ENCODE measurements around the gene EMC7. TPM values are rescaled to one million over a fixed set of nuclear protein-coding genes. Genes with fewer than 3 reads are reported as not detected.

EMC7 gene
- total and polyA plus RNA-seq, 2 of the 13 experiments (the other 11 are each of a cell fraction or from before 2014, with no cell fraction given), result 46.8 to 113 TPM

- TF ChIP-seq ZNF205 (CRISPR knock-in tag; IDR thresholded peaks at IDR 0.05) (no peak), KDM2A (CRISPR knock-in tag; IDR thresholded peaks at IDR 0.05; ENCODE audit: borderline replicate concordance, low read depth) (peak; percentile 90), U2AF2 (IDR thresholded peaks at IDR 0.05; ENCODE audit: low read depth, low read length) (no peak), AGO1 (IDR thresholded peaks at IDR 0.05; ENCODE audit: low read depth, low read length, poor library complexity, severe bottlenecking) (peak; percentile 40), ZBTB8A (CRISPR knock-in tag; IDR thresholded peaks at IDR 0.05; ENCODE audit: borderline replicate concordance, low read depth) (no peak), HNF4G (IDR thresholded peaks at IDR 0.05; ENCODE audit: borderline replicate concordance, low read depth, low read length) (no peak), HNF4G (CRISPR knock-in tag; IDR thresholded peaks at IDR 0.05; ENCODE audit: borderline replicate concordance, low read depth) (no peak), ATF5 (CRISPR knock-in tag; IDR thresholded peaks at IDR 0.05; ENCODE audit: low read depth) (0 out of 2 replicates have a peak, but pooled peaks have one; percentile 41), GFI1 (CRISPR knock-in tag; IDR thresholded peaks at IDR 0.05; ENCODE audit: borderline replicate concordance) (no peak), ISX (CRISPR knock-in tag; conservative IDR thresholded peaks at IDR 0.05) (no peak), ATAD3A (CRISPR knock-in tag; IDR thresholded peaks at IDR 0.05) (no peak), GATAD1 (CRISPR knock-in tag; IDR thresholded peaks at IDR 0.05) (peak; percentile 97), ZNF552 (CRISPR knock-in tag; IDR thresholded peaks at IDR 0.05; ENCODE audit: borderline replicate concordance) (no peak), ZBTB10 (CRISPR knock-in tag; IDR thresholded peaks at IDR 0.05; ENCODE audit: borderline replicate concordance) (no peak), ZKSCAN1 (IDR thresholded peaks at IDR 0.05; ENCODE audit: low read length) (no peak), SAFB2 (CRISPR knock-in tag; IDR thresholded peaks at IDR 0.05; ENCODE audit: borderline replicate concordance, low read depth) (0 out of 2 replicates have a peak, but pooled peaks have one; percentile 41), ZNF781 (CRISPR knock-in tag; IDR thresholded peaks at IDR 0.05; ENCODE audit: borderline replicate concordance, not compliant biosample characterization) (no peak), ZSCAN30 (CRISPR knock-in tag; IDR thresholded peaks at IDR 0.05) (no peak), ZNF362 (CRISPR knock-in tag; IDR thresholded peaks at IDR 0.05; ENCODE audit: borderline replicate concordance) (0 out of 2 replicates have a peak, but pooled peaks have one; percentile 39), DNMT3B (CRISPR knock-in tag; conservative IDR thresholded peaks at IDR 0.05) (no peak), MZF1 (CRISPR knock-in tag; IDR thresholded peaks at IDR 0.05; ENCODE audit: borderline replicate concordance) (no peak), CBX2 (IDR thresholded peaks at IDR 0.05; ENCODE audit: low read depth, low read length) (no peak), CBX2 (CRISPR knock-in tag; IDR thresholded peaks at IDR 0.05; ENCODE audit: low read depth) (no peak), ZSCAN29 (CRISPR knock-in tag; conservative IDR thresholded peaks at IDR 0.05) (0 out of 2 replicates have a peak, but pooled peaks have one; percentile 42), ZNF260 (CRISPR knock-in tag; IDR thresholded peaks at IDR 0.05; ENCODE audit: borderline replicate concordance, low read depth) (no peak), EEA1 (CRISPR knock-in tag; IDR thresholded peaks at IDR 0.05; ENCODE audit: borderline replicate concordance) (no peak)
These were observed at the start of gene EMC7, which contains the start of gene PGBD4 (continued) for GRCh38 chr15:34101366-34102174.

All from HepG2 (cell line).